ENCODE results near the gene NOXRED1. TPM values are rescaled to one million over a fixed set of nuclear protein-coding genes. Genes with fewer than 3 reads are reported as not detected.

Gene NOXRED1
- total RNA-seq, 1 donor: under 0.01 TPM

DNA sequence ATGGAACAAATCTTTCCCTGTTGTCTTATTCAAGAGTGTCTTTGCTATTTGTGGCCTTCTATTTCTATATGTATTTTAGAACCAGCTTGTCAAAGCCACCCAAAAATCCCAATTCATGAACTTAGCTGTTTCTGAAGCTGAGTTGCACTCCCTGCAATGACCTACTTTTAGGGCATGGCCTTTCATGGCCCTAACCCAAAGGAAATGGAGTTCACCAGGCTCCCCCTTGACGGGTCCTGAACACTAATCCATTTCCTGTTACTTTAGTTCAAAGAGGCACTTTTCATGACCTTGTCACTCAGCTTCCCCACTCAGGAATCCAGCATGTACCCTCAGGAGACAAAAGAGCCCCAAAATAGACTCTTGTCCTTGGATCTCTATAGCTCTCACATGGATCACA lies 54.0 kb downstream of the NOXRED1 start:
- TF ChIP-seq, protein P1, sequence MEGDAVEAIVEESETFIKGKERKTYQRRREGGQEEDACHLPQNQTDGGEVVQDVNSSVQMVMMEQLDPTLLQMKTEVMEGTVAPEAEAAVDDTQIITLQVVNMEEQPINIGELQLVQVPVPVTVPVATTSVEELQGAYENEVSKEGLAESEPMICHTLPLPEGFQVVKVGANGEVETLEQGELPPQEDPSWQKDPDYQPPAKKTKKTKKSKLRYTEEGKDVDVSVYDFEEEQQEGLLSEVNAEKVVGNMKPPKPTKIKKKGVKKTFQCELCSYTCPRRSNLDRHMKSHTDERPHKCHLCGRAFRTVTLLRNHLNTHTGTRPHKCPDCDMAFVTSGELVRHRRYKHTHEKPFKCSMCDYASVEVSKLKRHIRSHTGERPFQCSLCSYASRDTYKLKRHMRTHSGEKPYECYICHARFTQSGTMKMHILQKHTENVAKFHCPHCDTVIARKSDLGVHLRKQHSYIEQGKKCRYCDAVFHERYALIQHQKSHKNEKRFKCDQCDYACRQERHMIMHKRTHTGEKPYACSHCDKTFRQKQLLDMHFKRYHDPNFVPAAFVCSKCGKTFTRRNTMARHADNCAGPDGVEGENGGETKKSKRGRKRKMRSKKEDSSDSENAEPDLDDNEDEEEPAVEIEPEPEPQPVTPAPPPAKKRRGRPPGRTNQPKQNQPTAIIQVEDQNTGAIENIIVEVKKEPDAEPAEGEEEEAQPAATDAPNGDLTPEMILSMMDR (IDR thresholded peaks at IDR 0.05; ENCODE audit: insufficient read depth, low read depth, low read length): no peak
- DNase-seq (ENCODE audit: low read depth): no peak
- H3K4me3 ChIP-seq (ENCODE audit: low read depth, low read length): no peak overlapping the region

DNA sequence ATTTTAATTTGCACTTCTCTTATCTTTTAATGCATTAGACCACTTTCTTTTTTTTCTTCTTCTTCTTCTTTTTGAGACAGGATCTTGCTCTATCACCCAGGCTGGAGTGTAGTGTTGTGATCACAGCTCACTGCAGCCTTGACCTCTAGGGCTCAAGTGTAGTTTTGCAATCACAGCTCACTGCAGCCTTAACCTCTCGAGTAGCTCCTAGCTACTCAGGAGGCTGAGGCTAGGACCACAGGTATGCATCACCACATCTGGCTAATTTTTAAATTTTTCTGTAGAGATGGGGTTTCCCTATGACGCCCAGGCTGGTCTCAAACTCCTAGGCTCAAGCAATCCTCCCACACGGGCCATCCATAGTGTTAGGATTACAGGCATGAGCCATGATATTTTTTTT lies 59.2 kb downstream of the NOXRED1 start:
- no peak overlapping the region for H3K4me3 ChIP-seq (ENCODE audit: low read depth, low read length)
- no peak for DNase-seq (ENCODE audit: low read depth)
- TF ChIP-seq, protein P1 (IDR thresholded peaks at IDR 0.05; ENCODE audit: insufficient read depth, low read depth, low read length): no peak

DNA sequence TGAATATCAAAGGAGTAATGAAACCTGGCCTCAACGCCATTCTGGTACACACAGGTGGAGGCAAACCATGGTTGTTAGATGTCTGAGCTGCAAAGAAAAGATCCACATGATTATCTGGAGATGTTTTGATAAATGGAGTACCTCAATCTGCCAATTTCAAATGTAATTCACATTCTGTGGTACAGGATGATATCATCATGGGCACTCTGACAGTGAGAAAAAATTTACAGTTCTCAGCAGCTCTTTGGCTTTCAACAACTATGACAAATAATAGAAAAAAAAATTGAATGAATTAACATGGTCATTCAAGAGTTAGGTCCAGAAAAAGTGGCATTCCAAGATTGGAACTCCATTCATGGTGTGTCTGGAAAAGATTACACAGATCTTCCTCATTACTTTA lies 63.7 kb downstream of the NOXRED1 start:
- TF ChIP-seq, protein P1 (IDR thresholded peaks at IDR 0.05; ENCODE audit: insufficient read depth, low read depth, low read length): no peak
- no peak overlapping the region for H3K4me3 ChIP-seq (ENCODE audit: low read depth, low read length)
- no peak for DNase-seq (ENCODE audit: low read depth)

DNA sequence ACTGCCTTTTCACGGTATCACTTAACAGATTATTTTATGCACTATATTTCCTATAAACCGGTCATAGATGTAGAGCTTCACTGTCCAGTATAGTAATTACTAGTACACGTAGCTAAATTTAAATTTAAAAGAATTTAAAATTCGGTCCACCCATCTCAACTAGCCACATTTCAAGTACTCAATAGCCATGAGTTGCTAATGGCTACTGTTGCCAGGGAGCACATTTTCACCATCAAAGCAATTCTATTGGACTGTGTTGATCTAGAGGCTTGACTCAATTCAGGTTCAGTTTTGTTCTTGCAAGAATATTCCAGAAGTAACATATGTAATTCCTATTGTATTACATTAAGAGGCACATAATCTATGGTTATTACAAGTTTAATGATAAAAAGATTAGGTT lies 66.4 kb downstream of the NOXRED1 start:
- no peak for DNase-seq (ENCODE audit: low read depth)
- TF ChIP-seq, protein P1 (IDR thresholded peaks at IDR 0.05; ENCODE audit: insufficient read depth, low read depth, low read length): no peak
- H3K4me3 ChIP-seq (ENCODE audit: low read depth, low read length): no peak overlapping the region

DNA sequence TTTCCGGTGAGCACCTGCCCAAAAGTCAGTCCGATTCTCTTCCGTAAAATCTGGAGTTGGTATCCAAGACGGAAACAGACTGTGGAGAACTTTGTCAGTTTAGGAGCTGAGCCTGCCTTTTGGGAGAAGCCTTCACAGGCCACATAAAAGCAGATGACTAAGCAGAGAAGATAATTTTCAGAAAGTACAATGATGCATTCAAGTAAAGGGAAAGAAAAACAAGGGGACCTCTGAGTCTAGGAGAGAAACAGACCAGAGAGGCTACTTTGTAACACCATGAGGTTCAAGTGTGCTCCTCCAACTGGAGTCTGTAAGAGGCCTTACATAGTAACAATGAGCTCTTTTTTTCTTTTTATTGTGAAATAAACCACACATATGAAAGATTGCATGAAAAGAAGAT lies 67.5 kb downstream of the NOXRED1 start:
- no peak for DNase-seq (ENCODE audit: low read depth)

DNA sequence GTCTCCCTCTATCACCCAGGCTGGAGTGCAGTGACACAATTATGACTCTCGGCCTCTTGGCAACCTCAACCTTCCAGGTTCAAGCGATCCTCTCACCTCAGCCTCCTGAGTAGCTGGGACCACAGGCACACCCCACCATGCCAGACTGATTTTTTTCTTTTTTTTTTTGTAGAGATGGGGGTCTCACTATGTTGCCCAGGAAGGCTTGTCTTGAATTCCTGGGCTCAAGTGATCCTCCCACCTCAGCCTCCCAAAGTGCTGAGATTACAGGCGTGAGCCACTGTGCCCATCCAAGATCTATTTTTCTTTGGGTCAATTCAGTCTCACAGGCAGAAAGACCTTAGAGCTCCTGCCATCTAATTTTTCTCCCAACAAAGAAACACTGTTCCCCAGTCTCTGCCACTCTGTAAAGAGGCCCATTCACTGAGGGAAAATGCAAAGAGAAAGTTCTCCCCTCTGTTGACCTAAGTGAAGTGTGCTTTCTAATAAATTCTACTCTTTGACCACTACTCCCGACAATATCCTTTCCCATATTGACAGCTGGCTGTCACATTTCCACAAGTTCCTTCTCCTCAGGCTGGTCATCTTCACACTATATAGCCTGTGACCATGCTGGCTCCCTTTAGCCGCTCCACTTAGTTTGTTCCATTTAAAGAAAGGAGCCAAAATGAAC lies 69.7 kb downstream of the NOXRED1 start:
- no peak for DNase-seq (ENCODE audit: low read depth)
- H3K4me3 ChIP-seq (ENCODE audit: low read depth, low read length): no peak overlapping the region
- TF ChIP-seq, protein P1 (IDR thresholded peaks at IDR 0.05; ENCODE audit: insufficient read depth, low read depth, low read length): no peak

More for the DNA sequence above, 67.5 kb downstream of the NOXRED1 start:
- TF ChIP-seq, protein P1 (IDR thresholded peaks at IDR 0.05; ENCODE audit: insufficient read depth, low read depth, low read length): no peak
- no peak overlapping the region for H3K4me3 ChIP-seq (ENCODE audit: low read depth, low read length)

DNA sequence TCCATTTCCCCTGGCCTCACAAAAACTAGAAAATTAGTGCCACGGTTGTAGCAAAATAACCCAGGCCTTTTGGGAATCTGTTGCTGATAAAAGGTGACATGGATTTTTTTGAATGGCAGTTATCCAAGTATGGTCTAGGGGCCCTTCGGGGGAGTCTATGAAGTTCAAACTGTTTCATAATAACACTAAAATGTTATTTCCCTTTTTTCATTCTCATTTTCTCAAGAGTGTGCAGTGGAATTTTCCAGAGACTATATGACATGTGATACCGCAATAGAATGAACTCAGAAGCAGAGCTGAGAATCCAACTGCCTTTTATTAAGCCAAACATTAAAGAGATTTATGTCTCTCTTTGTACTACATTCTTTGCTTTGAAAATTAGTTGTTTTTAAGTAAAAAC lies 75.6 kb downstream of the NOXRED1 start:
- DNase-seq (ENCODE audit: low read depth): peak; percentile 67
- no peak overlapping the region for H3K4me3 ChIP-seq (ENCODE audit: low read depth, low read length)
- TF ChIP-seq, protein P1 (IDR thresholded peaks at IDR 0.05; ENCODE audit: insufficient read depth, low read depth, low read length): no peak
